Globus pallidus (tissue), 1 donor: ENCODE measurements around the gene PEAR1.

ENCODE experiments used
- DNase-seq: peaks from one replicate; pipeline ENCODE4 v3.0.0-alpha.2; 2015; ENCODE audit warnings: low spot score

Gene PEAR1

GRCh38 chr1:156882543-156882942, 11.0 kb upstream of the PEAR1 start:
- DNase-seq: no peak

GRCh38 chr1:156883919-156884318, 9.6 kb upstream of the PEAR1 start:
- no peak for DNase-seq

- no peak for DNase-seq
Measured at GRCh38 chr1:156884560-156885184, 8.8 kb upstream of the PEAR1 start.

- no peak for DNase-seq
Measured at GRCh38 chr1:156885314-156885713, 8.2 kb upstream of the PEAR1 start.

GRCh38 chr1:156885880-156886355, 7.6 kb upstream of the PEAR1 start:
- no peak for DNase-seq

GRCh38 chr1:156886583-156887281, 6.8 kb upstream of the PEAR1 start:
- DNase-seq: no peak

- no peak for DNase-seq
Measured at GRCh38 chr1:156887317-156887716, 6.2 kb upstream of the PEAR1 start.

GRCh38 chr1:156887734-156888133, 5.8 kb upstream of the PEAR1 start:
- DNase-seq: no peak

- peak; percentile 69 for DNase-seq
Measured at GRCh38 chr1:156889802-156890580, 3.5 kb upstream of the PEAR1 start.

- DNase-seq: peak; percentile 65
Measured at GRCh38 chr1:156892190-156893047, 1.1 kb upstream of the PEAR1 start.

GRCh38 chr1:156894001-156894400, 483 bp downstream of the PEAR1 start:
- no peak for DNase-seq

- no peak for DNase-seq
Measured at GRCh38 chr1:156894711-156895454, 1.4 kb downstream of the PEAR1 start.

- no peak for DNase-seq
Measured at GRCh38 chr1:156895455-156895812, 1.9 kb downstream of the PEAR1 start.

- DNase-seq: no peak
Measured at GRCh38 chr1:156895927-156896326, 2.4 kb downstream of the PEAR1 start.

- no peak for DNase-seq
Measured at GRCh38 chr1:156896490-156897033, 3.0 kb downstream of the PEAR1 start.

GRCh38 chr1:156897078-156897825, 3.7 kb downstream of the PEAR1 start:
- DNase-seq: no peak

- DNase-seq: no peak
Measured at GRCh38 chr1:156898161-156898566, 4.6 kb downstream of the PEAR1 start.

GRCh38 chr1:156898971-156899664, 5.6 kb downstream of the PEAR1 start:
- DNase-seq: no peak

GRCh38 chr1:156899956-156900718, 6.6 kb downstream of the PEAR1 start:
- DNase-seq: no peak
